Stimulated activated CD4-positive, alpha-beta T cell treated with anti-CD3 and anti-CD28 coated beads, Interleukin-15, amount 100 ng/mL, for 48 hours (primary cell): Measurements from ENCODE around the gene POTEH.
"Not testable (repeated sequence)": the region's sequence is repeated elsewhere in the genome, so short reads cannot be mapped to it uniquely, and the experiment has no call there.

Experiments
- DNase-seq, 2 donors: peaks; one replicate each; pipeline ENCODE4 v3.0.0-alpha.2; 2020; ENCODE audit warnings: low read depth in 2 of 2

The POTEH gene

DNA sequence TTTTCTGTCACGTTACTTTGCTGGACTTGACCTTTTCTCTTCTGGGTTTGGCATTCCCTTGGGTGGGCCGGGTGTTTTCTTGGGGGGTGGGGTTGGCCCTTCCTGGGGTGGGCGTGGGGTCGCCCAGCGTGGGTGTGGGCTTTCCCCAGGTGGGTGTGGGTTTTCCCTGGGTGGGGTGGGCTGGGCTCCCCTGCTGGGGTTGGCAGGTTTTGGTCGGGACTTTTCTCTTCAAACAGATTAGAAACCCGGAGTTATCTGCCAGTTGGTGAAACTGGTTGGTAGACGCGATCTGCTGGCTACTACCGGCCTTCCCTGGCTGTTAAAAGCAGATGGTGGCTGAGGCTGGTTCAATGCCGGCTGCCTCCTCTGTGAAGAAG lies at the start of gene POTEH:
TSS of gene POTEH (plus strand) at position 278 of the 377 bp plus-strand sequence. CDS start at position 330, 52 bp downstream.
- DNase-seq, result not testable (repeated sequence)

DNA sequence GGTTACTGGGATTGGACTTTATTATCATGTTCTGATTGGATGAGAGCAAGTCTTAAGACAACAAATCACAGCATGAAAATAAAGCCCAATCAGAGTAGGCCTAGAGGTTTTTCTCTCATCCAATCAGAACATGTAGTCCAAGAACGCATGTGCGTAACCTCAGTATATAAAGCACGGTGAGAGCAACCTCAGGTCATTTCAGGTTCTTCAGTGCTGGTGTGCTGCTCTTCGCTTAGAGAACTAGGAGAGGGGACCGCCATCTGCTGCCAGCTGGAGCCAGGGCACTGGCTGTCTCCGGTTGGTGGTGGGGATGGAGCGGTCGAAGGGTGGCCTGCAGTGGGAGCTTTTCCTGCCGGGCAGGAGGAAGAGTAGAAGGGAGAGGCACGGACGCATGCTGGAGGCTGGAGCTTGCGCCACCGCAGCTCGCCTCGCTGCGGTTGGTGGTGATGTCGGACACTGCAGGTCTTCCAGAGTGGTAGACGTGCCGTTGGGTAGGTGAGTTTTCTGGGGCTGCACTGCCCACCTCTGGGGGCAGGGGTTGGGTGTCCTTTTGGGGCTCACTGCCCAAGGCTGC lies 47.5 kb upstream of the POTEH start:
- not testable (repeated sequence) for DNase-seq

DNA sequence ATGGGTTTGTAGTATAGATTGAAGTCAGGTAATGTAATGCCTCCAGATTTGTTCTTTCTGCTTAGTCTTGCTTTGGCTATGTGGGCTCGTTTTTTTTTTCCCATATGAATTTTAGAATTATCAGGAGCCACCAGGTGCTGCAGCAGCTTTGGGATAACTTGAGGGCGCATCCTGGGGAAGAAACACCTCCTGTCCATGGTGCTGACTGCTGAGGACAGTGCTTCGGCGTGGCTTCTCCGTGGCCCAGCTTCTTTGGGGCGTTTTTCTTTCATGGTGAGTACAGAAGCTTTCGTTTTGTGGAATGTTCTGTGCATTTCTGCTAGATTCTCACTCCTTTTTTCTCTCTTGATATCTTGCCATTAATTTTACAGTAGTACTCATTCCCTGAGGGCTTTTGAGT lies 37.9 kb upstream of the POTEH start:
- not testable (repeated sequence) for DNase-seq

DNA sequence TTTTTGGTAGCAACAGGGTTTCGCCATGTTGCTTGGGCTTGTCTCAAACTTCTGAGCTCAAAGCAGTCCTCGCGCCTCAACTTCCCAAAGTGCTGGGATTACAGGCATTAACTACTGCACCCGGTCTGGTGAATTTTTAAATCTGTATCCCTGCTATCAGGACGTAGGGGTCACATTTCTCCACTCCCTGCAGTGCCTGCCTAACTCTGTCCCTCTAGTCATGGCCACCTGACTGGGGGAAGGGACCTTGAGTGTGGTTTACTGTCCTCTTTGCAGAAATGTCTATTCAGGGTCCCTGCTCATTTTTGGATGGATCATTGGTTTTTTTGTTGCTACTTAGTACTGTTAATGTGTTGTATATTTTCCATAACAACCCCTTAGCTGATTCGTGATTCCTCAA lies 37.1 kb upstream of the POTEH start:
- DNase-seq, result not testable (repeated sequence)

DNA sequence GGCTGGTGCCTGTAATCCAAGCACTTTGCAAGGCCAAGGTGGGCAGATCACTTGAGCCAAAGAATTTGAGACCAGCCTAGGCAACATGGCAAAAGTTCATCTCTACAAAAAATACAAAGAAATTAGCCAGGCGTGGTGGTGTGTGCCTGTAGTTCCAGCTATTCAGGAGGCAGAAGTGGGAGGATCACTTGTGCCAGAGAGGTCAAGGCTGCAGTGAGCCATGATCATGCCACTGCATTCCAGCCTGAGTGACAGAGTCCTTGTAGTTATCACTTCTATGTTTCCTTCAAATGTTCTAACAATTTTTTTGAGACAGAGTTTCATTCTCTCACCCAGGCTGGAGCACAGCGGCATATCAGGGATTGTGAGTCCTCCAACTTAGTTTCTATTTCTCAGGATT lies 36.6 kb upstream of the POTEH start:
- not testable (repeated sequence) for DNase-seq

DNA sequence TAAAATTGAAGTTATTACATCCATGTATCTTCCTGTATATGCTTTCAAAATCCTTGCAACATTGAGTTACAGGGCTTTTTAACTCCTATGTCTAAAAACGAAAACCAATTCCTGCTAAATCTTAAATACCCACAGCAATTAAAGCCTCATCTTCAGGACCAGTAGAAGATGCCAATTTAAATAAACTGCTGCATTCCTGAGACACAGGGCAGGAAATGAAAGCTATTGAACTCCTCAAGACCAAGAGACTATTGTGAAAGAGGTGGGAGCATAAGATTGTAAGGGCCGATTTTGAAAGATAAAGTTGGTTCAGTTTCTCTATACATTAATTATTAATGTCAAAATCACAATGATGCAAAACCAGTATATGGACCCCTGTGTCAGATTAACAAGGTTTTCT lies 28.7 kb upstream of the POTEH start:
- not testable (repeated sequence) for DNase-seq

DNA sequence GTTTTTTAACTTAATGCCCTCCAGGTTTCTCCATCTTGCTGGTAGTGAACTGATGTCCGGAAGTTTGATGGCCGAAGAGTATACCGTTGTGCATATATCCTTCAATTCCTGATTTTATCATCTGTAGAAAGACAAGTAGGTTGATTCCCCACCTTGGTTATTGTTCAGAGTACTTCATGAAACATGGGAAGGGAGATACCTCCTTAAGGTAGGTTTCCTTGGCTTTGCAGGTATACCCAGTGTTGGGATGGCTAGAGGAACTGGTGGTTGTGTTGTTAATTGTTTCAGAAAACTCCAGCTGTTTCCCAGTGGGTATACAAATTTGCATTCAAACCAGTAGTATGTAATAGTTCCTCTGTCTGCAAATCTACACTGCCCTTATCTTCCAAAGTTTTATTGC lies 25.1 kb upstream of the POTEH start:
- DNase-seq, result not testable (repeated sequence)

DNA sequence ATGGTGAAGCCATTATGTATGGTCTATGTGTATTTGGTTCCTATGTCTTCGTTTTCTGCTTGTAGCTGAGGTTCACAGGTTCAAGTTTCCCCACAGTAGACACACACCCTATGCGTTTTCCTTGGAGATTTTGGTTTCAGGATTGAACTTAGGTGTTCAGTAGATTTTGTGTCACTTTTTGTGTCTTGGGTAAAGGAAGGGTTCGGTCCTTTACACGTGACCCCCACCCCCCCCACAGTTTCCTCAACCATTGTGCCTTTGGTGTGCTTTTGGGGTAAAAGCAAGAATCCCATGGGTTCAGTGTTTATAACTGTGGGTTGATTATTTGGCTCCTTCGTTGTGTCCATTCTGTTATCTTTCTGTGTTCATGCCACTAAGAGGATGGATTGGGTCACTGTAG lies 24.3 kb upstream of the POTEH start:
- not testable (repeated sequence) for DNase-seq

DNA sequence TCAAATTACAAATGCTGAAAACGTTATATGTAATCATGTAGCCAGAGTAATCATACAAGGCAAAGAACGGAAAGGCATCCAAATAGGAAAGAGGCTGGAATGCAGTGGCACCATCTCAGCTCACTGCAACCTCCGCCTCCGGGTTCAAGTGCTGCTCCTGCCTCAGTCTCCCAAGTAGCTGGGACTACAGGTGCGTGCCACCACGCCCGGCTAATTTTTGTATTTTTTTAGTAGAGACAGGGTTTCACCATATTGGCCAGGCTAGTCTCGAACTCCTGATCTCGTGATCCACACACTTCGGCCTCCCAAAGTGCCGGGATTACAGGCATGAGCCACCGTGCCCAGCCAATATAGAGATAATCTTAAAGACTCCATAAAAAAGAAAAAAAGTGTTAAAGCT lies 20.4 kb upstream of the POTEH start:
- not testable (repeated sequence) for DNase-seq

DNA sequence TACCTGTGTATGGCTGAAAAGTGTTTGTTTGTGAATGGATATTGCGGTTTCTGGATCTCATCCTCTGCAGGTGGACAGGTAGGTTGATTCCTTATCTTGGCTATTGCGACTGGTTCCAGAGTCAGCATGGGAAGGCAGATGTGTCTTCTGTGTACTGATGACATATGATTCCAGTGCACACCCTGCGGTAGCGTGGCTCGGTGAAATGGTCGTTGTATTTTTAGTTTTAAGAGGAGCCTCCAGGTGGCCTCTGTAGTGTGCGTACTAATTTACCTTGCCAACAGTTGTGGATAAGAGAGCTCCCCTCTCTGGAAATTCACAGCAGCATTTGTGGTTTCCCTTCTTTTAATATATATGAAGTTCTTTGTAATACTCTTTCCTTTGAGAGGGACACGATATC lies 10.1 kb upstream of the POTEH start:
- not testable (repeated sequence) for DNase-seq

DNA sequence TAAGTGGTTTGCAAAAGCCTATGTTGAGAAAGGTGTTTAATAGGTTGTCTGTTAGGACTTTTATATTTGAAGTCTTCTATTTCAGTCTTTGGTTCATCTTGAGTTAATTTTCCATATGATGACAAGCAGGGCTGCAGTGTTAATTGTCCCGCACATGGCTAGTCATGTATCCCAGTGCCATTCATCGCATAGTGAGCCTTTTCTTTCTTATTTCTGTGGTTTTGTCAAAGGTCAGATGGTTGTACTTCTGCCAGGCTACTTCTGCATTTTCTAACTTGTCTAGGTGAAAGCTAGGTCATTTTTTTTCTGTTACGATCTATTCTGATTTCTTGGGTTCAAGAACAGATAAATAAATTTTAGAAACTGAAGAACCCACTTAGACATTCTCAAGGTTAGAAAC lies 5.7 kb upstream of the POTEH start:
- not testable (repeated sequence) for DNase-seq

DNA sequence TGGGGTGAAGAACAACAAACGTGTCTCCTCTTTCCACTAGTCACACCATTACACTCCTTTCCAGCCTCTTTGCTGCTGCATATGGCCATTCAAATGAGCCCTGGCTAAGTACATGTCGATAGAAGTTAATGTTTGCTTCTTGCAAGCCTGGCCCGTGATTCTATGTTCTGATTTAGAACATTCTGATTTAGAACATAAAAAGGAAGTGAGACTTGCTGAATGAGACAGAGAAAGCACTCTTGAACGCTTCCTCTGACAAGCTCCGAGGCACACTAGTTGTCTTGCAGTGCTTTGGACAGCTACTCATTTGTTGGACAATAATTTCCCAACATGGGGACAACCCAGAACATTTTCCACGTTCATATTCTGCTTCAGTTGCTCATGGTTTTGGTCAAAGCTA lies 5.1 kb upstream of the POTEH start:
- DNase-seq, result not testable (repeated sequence)

DNA sequence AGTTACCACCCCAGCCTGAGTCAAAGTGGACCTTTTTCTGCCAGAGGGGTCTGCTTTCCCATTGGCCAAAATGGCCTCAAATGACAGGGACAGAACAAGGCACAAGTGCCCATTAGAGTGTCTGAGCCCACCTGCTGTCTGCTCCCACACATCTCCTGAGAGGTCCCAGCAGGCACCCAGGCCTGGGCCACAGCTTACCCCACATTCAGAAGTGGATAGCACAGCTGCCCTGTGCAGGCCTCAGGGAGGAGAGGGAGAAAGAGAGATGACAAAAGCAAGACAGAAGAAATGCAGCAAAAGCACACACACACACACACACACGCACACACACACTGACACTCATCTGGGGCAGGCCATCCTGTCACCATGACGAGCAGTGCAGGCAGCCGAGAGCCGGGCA lies 4.2 kb upstream of the POTEH start:
- not testable (repeated sequence) for DNase-seq

DNA sequence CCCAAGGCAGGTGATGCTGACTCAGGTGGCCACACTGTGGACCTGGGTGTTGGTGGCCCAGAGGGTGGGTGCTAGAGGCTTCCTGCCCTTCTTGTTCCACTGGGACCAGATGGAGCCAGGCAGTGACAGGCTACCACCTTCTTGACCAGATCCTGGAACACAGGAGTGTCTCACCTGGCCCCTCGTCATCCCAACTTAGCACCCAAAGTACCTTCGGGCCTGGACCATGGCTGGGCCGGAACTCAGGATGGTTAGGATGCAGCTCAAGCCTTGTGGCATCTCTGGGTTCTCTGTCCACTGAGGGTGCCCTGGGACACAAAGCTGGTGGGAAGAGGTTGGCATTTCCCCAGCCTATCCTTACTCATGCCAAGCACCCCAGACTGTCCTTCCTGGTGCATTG lies 2.7 kb upstream of the POTEH start:
- not testable (repeated sequence) for DNase-seq

DNA sequence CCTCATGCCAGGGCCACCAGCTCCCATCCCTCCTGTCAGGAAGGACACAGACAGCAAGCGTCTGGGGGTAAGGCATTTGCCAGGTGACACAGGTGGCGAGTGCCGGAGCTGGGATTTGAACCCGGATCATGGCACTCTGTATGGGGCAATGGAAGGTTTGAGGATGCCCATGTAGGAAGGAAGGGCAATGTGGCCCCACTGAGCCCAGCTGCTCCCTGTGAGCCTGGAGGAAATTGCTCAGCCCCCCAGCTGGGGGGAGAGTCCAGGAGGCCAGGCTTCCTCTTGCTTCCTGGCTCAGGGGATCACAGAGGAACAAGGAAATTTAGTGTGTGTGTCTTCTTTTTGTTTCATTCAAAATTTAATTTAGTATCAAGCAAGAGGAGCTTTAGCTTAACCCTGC lies 2.1 kb upstream of the POTEH start:
- DNase-seq, result not testable (repeated sequence)

DNA sequence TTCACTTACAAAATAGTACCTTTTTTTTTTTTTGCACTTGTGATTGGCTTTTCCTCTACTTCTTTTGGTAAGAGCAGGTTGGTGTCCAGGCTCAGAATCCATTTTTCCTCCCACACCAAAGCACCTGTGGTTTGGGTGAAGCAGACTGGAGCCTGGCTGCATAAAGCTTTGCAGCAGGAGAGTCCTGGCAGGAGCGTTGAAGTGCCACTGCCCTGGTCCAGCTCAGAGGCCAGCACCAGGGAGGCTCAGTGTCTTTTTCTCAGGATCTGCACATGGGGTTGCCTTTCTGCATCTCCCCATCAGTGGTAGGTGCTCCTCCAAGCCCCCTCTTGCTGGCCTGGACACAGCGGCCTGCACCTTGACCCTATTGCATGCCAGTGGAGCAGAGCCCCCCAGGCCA lies 1.7 kb upstream of the POTEH start:
- not testable (repeated sequence) for DNase-seq

DNA sequence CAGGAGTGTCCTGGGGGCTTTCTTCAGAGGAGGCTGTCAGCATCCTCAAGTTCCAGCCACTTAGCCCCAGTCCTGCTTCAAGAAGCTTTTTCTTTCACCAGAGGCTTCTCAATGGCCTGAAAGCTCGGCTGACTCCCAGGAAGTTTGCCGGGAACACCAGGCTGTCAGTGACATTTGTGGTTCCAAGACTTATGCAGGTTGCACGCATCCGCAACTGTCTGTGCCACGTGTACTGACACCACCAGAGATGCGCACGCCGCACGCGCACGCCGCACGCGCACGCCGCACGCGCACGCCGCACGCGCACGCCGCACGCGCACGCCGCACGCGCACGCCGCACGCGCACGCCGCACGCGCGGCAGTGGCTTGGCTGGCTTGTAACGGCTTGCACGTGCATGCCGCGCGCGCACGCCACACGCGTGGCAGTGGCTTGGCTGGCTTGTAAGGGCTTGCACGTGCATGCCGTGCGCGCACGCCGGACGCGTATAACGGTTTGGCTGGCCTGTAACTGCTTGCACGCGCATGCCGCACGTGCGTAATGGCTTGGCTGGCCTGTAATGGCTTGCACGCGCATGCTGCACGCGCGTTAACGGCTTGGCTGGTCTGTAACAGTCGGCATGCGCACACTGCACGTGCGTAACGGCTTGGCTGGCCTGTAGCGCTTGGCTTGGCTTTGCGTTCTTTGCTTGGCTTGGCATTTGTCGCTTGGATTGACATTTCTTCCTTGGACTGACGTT lies 646 bp upstream of the POTEH start:
- DNase-seq, result not testable (repeated sequence)

DNA sequence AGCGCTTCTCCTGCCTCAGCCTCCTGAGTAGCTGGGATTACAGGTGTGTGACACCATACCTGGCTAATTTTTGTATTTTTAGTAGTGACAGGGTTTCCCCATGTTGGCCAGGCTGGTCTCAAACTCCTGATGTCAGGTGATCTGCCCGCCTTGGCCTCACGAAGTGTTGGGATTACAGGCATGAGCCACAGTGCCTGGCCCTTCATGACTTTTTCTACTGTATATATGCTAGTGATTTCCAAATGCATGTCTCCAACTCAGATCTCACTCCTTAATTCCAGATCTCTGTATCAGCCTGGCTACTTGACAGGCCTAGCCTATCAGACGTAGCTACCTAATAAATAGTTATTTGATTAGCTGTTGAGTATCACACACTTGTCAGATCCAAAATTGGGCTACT lies 23.8 kb downstream of the POTEH start:
- DNase-seq, result not testable (repeated sequence)

DNA sequence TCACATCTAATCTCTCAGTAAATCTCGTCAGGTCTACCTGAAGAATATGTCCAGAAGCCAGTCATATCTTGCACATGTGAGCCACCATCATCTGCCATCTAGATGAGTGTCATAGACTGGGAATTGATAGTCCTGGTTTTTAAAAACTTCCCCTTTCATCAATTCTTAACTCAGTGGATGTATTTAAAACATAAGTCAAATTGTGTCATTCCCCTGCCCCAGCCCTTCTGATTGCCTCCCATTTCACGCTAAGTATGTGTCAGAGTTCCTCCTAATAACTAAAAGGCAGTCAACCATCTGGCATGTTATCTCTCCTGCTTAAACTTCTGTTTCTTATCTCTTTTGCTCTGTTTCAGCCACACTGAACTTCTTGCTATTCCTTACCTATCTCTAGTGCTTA lies 24.3 kb downstream of the POTEH start:
- not testable (repeated sequence) for DNase-seq

DNA sequence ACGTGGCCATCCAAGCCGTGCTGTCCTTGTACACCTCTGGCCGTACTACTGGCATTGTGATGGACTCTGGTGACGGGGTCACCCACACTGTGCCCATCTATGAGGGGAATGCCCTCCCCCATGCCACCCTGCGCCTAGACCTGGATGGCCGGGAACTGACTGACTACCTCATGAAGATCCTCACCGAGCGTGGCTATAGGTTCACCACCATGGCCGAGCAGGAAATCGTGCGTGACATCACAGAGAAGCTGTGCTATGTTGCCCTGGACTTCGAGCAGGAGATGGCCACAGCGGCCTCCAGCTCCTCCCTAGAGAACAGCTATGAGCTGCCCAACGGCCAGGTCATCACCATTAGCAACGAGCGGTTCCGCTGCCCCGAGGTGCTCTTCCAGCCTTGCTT lies 32.1 kb downstream of the POTEH start:
- not testable (repeated sequence) for DNase-seq

DNA sequence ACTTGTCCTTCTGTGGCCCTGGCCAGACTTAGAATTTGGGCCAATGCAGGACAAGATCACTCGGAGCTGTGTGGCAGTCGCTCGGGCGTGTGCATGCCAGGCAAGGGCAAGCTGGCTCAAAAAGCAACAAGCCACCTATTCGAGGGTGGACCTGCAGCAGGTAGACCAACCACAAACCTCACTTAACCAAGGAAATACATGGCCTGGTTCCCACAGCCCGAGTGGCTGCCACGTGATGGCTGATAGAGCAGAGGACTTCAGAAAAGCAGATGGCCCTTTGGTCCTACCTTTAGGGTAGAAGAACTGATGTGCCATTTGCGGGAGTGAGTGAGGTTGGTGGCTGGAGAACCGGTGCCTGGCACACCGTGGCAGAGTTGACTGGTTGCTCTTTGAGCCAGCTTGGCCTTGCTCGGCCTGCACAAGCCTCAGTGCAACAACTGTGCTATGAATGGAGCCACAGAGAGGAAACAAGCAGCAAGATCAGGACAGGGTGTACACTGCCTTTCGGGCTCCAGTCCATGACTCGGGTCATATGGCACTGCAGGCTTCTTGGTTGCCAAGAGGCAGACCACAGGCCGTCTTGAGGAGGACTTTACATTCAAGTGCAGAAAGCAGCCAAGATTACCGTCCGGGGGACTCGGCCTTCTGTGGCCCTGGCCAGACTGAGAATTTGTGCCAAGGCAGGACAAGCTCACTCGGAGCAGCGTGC lies 39.5 kb downstream of the POTEH start:
- not testable (repeated sequence) for DNase-seq

DNA sequence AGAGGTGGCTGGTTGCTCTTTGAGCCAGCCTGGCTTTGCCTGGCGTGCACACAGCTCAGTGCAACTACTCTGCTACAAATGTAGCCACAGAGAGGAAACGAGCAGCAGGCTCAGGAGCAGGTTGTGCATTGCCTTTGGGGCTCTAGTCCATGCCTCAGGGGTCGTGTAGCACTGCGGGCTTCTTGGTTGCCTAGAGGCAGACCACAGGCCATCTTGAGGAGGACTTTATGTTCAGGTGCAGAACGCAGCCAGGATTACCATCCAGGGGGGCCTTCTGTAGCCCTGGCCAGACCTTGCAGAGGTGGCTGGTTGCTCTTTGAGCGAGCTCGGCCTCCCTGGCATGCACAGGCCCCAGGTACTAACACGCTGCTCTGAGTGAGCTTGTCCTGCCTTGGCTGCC lies 41.2 kb downstream of the POTEH start:
- DNase-seq, result not testable (repeated sequence)

DNA sequence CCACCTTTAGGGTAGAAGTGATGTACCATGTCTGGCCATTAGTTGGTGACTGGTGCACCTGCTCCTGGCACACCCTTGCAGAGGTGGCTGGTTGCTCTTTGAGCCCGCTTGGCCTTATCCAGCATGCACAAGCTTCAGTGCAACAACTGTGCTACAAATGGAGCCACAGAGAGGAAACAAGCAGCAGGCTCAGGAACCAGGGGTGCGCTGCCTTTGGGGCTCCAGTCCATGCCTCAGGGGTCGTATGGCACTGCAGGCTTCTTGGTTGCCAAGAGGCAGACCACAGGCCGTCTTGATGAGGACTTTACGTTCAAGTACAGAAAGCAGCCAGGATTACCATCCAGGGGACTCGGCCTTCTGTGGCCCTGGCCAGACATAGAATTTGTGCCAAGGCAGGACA lies 44.6 kb downstream of the POTEH start:
- not testable (repeated sequence) for DNase-seq
